Ectodermal cell (in vitro differentiated cells): ENCODE results near the gene HSD17B11.
"Not testable (repeated sequence)": the region's sequence is repeated elsewhere in the genome, so short reads cannot be mapped to it uniquely, and the experiment has no call there.

ENCODE experiments used
- H3K27ac ChIP-seq: 2 replicates; pipeline ENCODE4 v1.7.0; 2013; ENCODE audit warnings: mild to moderate bottlenecking, low read depth, low read length; ENCODE audit not compliant: insufficient read depth, poor library complexity, severe bottlenecking
- H3K27me3 ChIP-seq: 2 replicates; pipeline ENCODE4 v1.7.0; 2013; ENCODE audit warnings: mild to moderate bottlenecking, low read length; ENCODE audit not compliant: insufficient read depth, control insufficient read depth, poor library complexity, severe bottlenecking
- H3K36me3 ChIP-seq: one replicate; pipeline ENCODE4 v1.7.0; 2013; ENCODE audit warnings: low read length; ENCODE audit not compliant: control insufficient read depth, insufficient read depth
- H3K4me1 ChIP-seq: one replicate; pipeline ENCODE4 v1.7.0; 2013; ENCODE audit warnings: low read length; ENCODE audit not compliant: control insufficient read depth, insufficient read depth
- H3K4me3 ChIP-seq: 2 replicates; pipeline ENCODE4 v1.7.0; 2013; ENCODE audit warnings: low read depth, low read length, control low read depth; ENCODE audit not compliant: insufficient read depth
- H3K9me3 ChIP-seq: 2 replicates; pipeline ENCODE4 v1.7.0; 2013; ENCODE audit warnings: mild to moderate bottlenecking, low read length, moderate library complexity; ENCODE audit not compliant: control insufficient read depth
- WGBS, 2 experiments: methylation state at CpG; one replicate each; pipeline ENCODE4 v1.1.7; 2013; ENCODE audit warnings: missing lambda C conversion rate in 2 of 2; 5-methylcytosine and 5-hydroxymethylcytosine counted together

The HSD17B11 gene

GRCh38 chr4:87388901-87389300 lies 2.1 kb downstream of the HSD17B11 start:
- H3K4me1 ChIP-seq, result no peaks in the 10 kb centered on the region
- 95 to 98% methylated on average over 3 of the region's 3 CpGs for WGBS, 2 experiments
- H3K27me3 ChIP-seq, result no peaks in the 10 kb centered on the region
- H3K36me3 ChIP-seq, result no peaks in the 10 kb centered on the region
- H3K4me3 ChIP-seq, result no peak overlapping the region
- no peak overlapping the region for H3K27ac ChIP-seq
- H3K9me3 ChIP-seq, result no peaks in the 10 kb centered on the region

GRCh38 chr4:87387237-87387636 lies 3.8 kb downstream of the HSD17B11 start:
- Histone ChIP-seq H3K27me3 (no peaks in the 10 kb centered on the region), H3K36me3 (no peaks in the 10 kb centered on the region), H3K27ac (no peak overlapping the region), H3K9me3 (no peaks in the 10 kb centered on the region), H3K4me3 (no peak overlapping the region), H3K4me1 (no peaks in the 10 kb centered on the region)
- 98 to 100% methylated on average over 1 to 2 of the region's 3 CpGs for WGBS, 2 experiments

- WGBS, 2 experiments, result 91 to 93% methylated on average over 8 to 9 of the region's 9 CpGs
Observed at GRCh38 chr4:87384466-87385132, 6.4 kb downstream of the HSD17B11 start.

GRCh38 chr4:87382931-87383330 lies 8.1 kb downstream of the HSD17B11 start:
- Histone ChIP-seq H3K4me3 (no peak overlapping the region), H3K36me3 (peaks cover 5% of the 10 kb centered on the region), H3K4me1 (no peaks in the 10 kb centered on the region), H3K9me3 (no peaks in the 10 kb centered on the region), H3K27ac (no peak overlapping the region), H3K27me3 (no peaks in the 10 kb centered on the region)
- WGBS, 2 experiments, result 90 to 91% methylated on average over 3 of the region's 3 CpGs

More at GRCh38 chr4:87384466-87385132, 6.4 kb downstream of the HSD17B11 start:
- H3K27me3 ChIP-seq, H3K36me3 ChIP-seq, H3K27ac ChIP-seq, H3K4me1 ChIP-seq, H3K4me3 ChIP-seq, H3K9me3 ChIP-seq: not testable (repeated sequence)

- H3K27ac ChIP-seq, result no peak overlapping the region
- peaks cover 5% of the 10 kb centered on the region for H3K36me3 ChIP-seq
- no peaks in the 10 kb centered on the region for H3K27me3 ChIP-seq
- no peaks in the 10 kb centered on the region for H3K9me3 ChIP-seq
- WGBS, 2 experiments, result 91 to 100% methylated on average over 1 to 2 of the region's 2 CpGs
- no peaks in the 10 kb centered on the region for H3K4me1 ChIP-seq
- no peak overlapping the region for H3K4me3 ChIP-seq
Observed at GRCh38 chr4:87382116-87382515, 8.9 kb downstream of the HSD17B11 start.

- no peaks in the 10 kb centered on the region for H3K4me1 ChIP-seq
- H3K4me3 ChIP-seq, result no peak overlapping the region
- H3K27me3 ChIP-seq, result no peaks in the 10 kb centered on the region
- peaks cover 5% of the 10 kb centered on the region for H3K36me3 ChIP-seq
- no peaks in the 10 kb centered on the region for H3K9me3 ChIP-seq
- WGBS, 2 experiments, result 86 to 93% methylated on average over 2 of the region's 2 CpGs
- H3K27ac ChIP-seq, result no peak overlapping the region
Observed at GRCh38 chr4:87377816-87378215, 13.2 kb downstream of the HSD17B11 start.

- WGBS, 2 experiments, result 60 to 63% methylated on average over 3 to 4 of the region's 4 CpGs
- Histone ChIP-seq H3K27me3 (no peaks in the 10 kb centered on the region), H3K27ac (no peak overlapping the region), H3K36me3 (no peaks in the 10 kb centered on the region), H3K4me3 (no peak overlapping the region), H3K9me3 (no peaks in the 10 kb centered on the region), H3K4me1 (no peaks in the 10 kb centered on the region)
Observed at GRCh38 chr4:87375719-87376291, 15.2 kb downstream of the HSD17B11 start.

- no peaks in the 10 kb centered on the region for H3K27me3 ChIP-seq
- H3K36me3 ChIP-seq, result peaks cover 8% of the 10 kb centered on the region
- no peak overlapping the region for H3K27ac ChIP-seq
- H3K9me3 ChIP-seq, result no peaks in the 10 kb centered on the region
- 100% methylated on average over 2 of the region's 2 CpGs for WGBS, 2 experiments
- H3K4me3 ChIP-seq, result no peak overlapping the region
- H3K4me1 ChIP-seq, result no peaks in the 10 kb centered on the region
Observed at GRCh38 chr4:87370068-87370467, 20.9 kb downstream of the HSD17B11 start.

- H3K9me3 ChIP-seq, result no peaks in the 10 kb centered on the region
- H3K36me3 ChIP-seq, result peaks cover 8% of the 10 kb centered on the region
- H3K4me3 ChIP-seq, result no peak overlapping the region
- H3K4me1 ChIP-seq, result no peaks in the 10 kb centered on the region
- 100% methylated on average over 1 of the region's 2 CpGs; no CpG with 5 or more reads in 1 of the 2 experiments for WGBS, 2 experiments
- no peak overlapping the region for H3K27ac ChIP-seq
- no peaks in the 10 kb centered on the region for H3K27me3 ChIP-seq
Observed at GRCh38 chr4:87366521-87367162, 24.3 kb downstream of the HSD17B11 start.

GRCh38 chr4:87365348-87365747 lies 25.6 kb downstream of the HSD17B11 start:
- no peak overlapping the region for H3K27ac ChIP-seq
- 83% methylated on average over 1 of the region's 1 CpG; no CpG with 5 or more reads in 1 of the 2 experiments for WGBS, 2 experiments
- no peak overlapping the region for H3K4me3 ChIP-seq
- H3K9me3 ChIP-seq, result no peaks in the 10 kb centered on the region
- H3K4me1 ChIP-seq, result no peaks in the 10 kb centered on the region
- peaks cover 8% of the 10 kb centered on the region for H3K36me3 ChIP-seq
- H3K27me3 ChIP-seq, result no peaks in the 10 kb centered on the region
